Activated naive CD8-positive, alpha-beta T cell treated with anti-CD3 and anti-CD28 coated beads, Interleukin-2, amount 50 U/mL, for 24 hours (primary cell): ENCODE measurements around the gene SFI1.
"Not testable (repeated sequence)": the region's sequence is repeated elsewhere in the genome, so short reads cannot be mapped to it uniquely, and the experiment has no call there.

ENCODE experiments used
- ATAC-seq: fragments of 150-1000 bp; cut with Tn5 transposase; one replicate; pipeline ENCODE4 v1.10.0; 2021
- DNase-seq: peaks from one replicate; pipeline ENCODE4 v3.0.0; 2021
- H3K27ac Mint-ChIP-seq: one replicate; pipeline ENCODE4 v1.8.0; 2021; ENCODE audit warnings: mild to moderate bottlenecking, mixed read lengths
- H3K27me3 Mint-ChIP-seq: one replicate; pipeline ENCODE4 v1.8.0; 2021; ENCODE audit warnings: mixed read lengths
- H3K36me3 Mint-ChIP-seq: one replicate; pipeline ENCODE4 v1.8.0; 2021; ENCODE audit warnings: low read depth, mixed read lengths
- H3K4me1 Mint-ChIP-seq: one replicate; pipeline ENCODE4 v1.8.0; 2021; ENCODE audit warnings: mixed read lengths
- H3K4me3 Mint-ChIP-seq: one replicate; pipeline ENCODE4 v1.8.0; 2021; ENCODE audit warnings: mild to moderate bottlenecking, moderate library complexity, mixed read lengths
- H3K9me3 Mint-ChIP-seq: one replicate; pipeline ENCODE4 v1.8.0; 2021; ENCODE audit warnings: mixed read lengths

The SFI1 gene

GRCh38 chr22:31651664-31652063, 155.3 kb downstream of the SFI1 start:
- H3K27ac Mint-ChIP-seq = peak overlapping the region; percentile 27
- no peak overlapping the region for H3K4me3 Mint-ChIP-seq

GRCh38 chr22:31652088-31652487, 155.8 kb downstream of the SFI1 start:
- Mint-ChIP-seq H3K27me3 (no peaks in the 10 kb centered on the region), H3K36me3 (peaks cover 26% of the 10 kb centered on the region), H3K27ac (no peak overlapping the region), H3K9me3 (no peaks in the 10 kb centered on the region), H3K4me1 (peaks cover 46% of the 10 kb centered on the region), H3K4me3 (no peak overlapping the region)
- no peak for DNase-seq
- ATAC-seq = no peak

More at GRCh38 chr22:31651664-31652063, 155.3 kb downstream of the SFI1 start:
- Mint-ChIP-seq H3K36me3 (peaks cover 30% of the 10 kb centered on the region), H3K27me3 (no peaks in the 10 kb centered on the region), H3K9me3 (no peaks in the 10 kb centered on the region), H3K4me1 (peaks cover 50% of the 10 kb centered on the region)
- ATAC-seq = no peak
- DNase-seq = no peak

- Mint-ChIP-seq H3K4me3 (no peak overlapping the region), H3K36me3 (peaks cover 18% of the 10 kb centered on the region), H3K27me3 (no peaks in the 10 kb centered on the region), H3K4me1 (peaks cover 36% of the 10 kb centered on the region), H3K27ac (no peak overlapping the region), H3K9me3 (no peaks in the 10 kb centered on the region)
- ATAC-seq (no peak), DNase-seq (no peak)
Observed at GRCh38 chr22:31652911-31653684, 156.8 kb downstream of the SFI1 start.

GRCh38 chr22:31653944-31654343, 157.6 kb downstream of the SFI1 start:
- H3K27ac Mint-ChIP-seq = peak overlapping the region; percentile 29
- H3K36me3 Mint-ChIP-seq = peaks cover 12% of the 10 kb centered on the region
- DNase-seq (no peak), ATAC-seq (no peak)
- H3K4me1 Mint-ChIP-seq = peaks cover 37% of the 10 kb centered on the region
- H3K27me3 Mint-ChIP-seq = no peaks in the 10 kb centered on the region
- H3K4me3 Mint-ChIP-seq = no peak overlapping the region
- H3K9me3 Mint-ChIP-seq = no peaks in the 10 kb centered on the region

DNA sequence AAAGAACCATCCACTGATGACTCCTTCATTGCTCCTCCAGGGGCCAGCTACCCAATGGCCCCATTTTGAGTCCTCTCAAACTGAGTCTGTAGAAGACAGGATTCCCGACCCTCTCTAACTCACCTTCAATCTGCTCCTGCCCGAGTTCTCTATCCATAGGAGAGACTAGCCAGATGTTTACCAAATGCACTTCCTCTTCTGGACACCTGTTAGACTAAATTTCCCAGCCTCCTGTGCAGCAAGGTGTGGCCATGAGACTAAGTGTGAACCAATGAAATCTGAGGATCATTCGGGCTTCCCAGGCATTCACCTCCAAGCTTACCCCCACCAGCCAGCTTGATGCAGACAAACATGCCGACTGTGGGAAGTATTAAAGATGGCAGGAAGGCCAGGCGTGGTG, 158.1 kb downstream of the SFI1 start:
- Mint-ChIP-seq H3K27ac (no peak overlapping the region), H3K4me3 (no peak overlapping the region), H3K36me3 (peaks cover 13% of the 10 kb centered on the region)

DNA sequence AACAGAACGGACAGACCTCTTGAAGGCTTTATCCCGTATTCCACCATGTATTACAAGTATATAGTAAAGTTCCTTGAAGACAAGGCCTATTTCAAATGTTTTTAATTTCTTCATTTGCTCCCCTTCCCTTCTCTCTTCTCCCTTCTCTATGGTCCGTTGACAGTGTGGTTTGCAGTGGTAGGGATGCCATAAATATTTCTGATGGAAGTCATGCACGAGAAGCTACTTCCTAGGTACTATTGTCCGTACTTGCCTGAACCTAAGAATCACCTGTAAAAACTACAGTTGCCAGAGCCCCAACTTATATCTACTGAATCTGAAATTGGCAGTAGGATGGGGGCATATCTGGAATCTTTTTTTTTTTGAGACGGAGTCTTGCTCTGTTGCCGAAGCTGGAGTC, 162.9 kb downstream of the SFI1 start:
- Mint-ChIP-seq H3K27me3 (no peaks in the 10 kb centered on the region), H3K36me3 (peaks cover 9% of the 10 kb centered on the region), H3K27ac (no peak overlapping the region), H3K9me3 (no peaks in the 10 kb centered on the region), H3K4me3 (no peak overlapping the region), H3K4me1 (peaks cover 33% of the 10 kb centered on the region)
- DNase-seq = no peak
- ATAC-seq = no peak

More for the DNA sequence above, 158.1 kb downstream of the SFI1 start:
- Mint-ChIP-seq H3K9me3 (no peaks in the 10 kb centered on the region), H3K27me3 (no peaks in the 10 kb centered on the region), H3K4me1 (peaks cover 40% of the 10 kb centered on the region)
- no peak for ATAC-seq
- DNase-seq = no peak

DNA sequence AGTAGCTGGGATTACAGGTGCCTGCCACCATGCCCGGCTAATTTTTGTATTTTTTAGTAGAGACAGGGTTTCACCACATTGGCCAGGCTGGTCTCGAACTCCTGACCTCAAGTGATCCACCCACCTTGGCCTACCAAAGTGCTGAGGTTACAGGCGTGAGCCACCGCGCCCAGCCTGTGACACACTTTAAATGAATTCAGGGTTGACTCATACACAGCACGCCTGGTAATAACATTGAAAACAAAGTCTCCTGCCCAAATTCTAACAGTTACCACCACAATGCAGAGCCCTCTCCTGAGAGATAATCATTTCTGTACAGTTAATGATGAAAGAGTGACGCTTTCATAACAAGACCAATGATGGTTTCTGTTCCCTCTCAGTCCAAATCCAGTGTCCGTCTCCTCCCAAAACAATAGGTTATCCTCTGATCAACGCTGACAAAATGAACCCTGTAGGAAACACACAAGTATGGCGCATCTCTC, 164.6 kb downstream of the SFI1 start:
- ATAC-seq = peak; percentile 61
- not testable (repeated sequence) for H3K9me3 Mint-ChIP-seq, H3K27me3 Mint-ChIP-seq, H3K36me3 Mint-ChIP-seq
- peak; percentile 36 for DNase-seq
- peak overlapping the region; percentile 95 for H3K27ac Mint-ChIP-seq
- peak overlapping the region; percentile 98 for H3K4me3 Mint-ChIP-seq
- H3K4me1 Mint-ChIP-seq = peaks cover 33% of the 10 kb centered on the region

DNA sequence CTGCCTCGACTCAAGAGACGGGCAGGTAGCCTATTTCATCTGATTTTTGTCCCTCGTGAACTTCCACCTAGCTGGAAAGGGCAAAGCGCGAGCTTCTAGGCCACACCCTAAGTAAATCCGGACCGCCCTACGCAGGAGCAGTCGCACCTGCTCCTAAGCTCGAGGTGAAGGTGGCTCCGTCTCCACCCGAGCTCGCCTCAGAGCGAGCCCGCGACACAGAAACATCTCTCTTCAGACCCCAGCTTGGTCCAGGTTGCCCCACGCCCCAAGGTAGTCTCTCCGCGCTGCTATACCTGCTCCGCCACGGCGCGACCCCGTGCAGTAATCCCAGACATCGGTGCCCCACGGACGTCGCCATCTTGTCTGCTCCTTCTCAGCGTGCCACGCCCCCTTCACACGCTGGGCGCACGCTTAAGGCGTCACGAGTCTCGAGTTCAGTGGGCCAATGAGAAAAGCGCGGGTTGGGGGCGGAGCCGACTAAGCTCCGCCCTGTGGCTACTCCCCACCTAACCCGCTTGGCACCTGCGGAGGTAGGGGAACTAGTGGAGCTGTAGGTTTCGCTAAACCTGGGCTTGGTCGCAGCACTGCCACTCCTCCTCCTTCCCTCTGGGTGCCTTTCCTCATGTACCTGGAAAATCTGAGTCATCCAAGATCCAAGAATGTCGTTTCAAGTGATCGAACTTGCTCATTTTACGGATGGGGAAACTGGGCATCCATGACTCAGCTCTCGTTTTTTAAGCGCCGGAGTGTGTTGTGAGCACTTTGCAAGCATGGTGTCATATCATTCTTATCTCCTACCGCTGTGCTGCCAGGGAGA, 165.7 kb downstream of the SFI1 start, which contains the start of gene PISD:
Gene PISD (minus strand): TSS at position 365 of the 817 bp plus-strand sequence. CDS start 7 bp downstream, at position 358.
- peak; percentile 87 for ATAC-seq
- peak; percentile 96 for DNase-seq
- peaks cover 33% of the 10 kb centered on the region for H3K4me1 Mint-ChIP-seq
- no peaks in the 10 kb centered on the region for H3K9me3 Mint-ChIP-seq
- H3K27ac Mint-ChIP-seq = peak within 1 kb of the TSS; percentile 95
- H3K4me3 Mint-ChIP-seq = peak within 1 kb of the TSS; percentile 98
- peaks cover 8% of the 10 kb centered on the region for H3K36me3 Mint-ChIP-seq
- H3K27me3 Mint-ChIP-seq = no peaks in the 10 kb centered on the region

DNA sequence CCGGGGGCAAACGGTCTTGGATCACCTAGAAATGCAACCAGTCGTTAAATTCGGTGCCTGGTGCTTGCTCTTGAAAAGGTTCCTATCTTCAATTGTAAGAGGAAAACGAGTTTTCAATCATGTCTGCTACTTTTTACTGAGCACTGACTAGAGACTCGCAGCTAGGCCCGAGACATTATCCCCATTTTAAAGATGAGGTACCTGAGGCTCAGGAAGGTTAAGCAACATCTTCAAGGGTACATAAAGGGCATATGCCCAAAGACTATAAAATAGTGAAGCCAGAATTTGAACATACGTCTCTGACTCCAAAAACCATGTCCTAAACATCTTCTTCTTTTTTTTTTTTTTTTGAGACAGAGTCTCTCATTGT, 166.3 kb downstream of the SFI1 start:
- H3K4me3 Mint-ChIP-seq = peak overlapping the region; percentile 98
- DNase-seq (no peak), ATAC-seq (no peak)
- peaks cover 33% of the 10 kb centered on the region for H3K4me1 Mint-ChIP-seq
- H3K36me3 Mint-ChIP-seq = peaks cover 8% of the 10 kb centered on the region
- no peaks in the 10 kb centered on the region for H3K9me3 Mint-ChIP-seq
- H3K27ac Mint-ChIP-seq = peak overlapping the region; percentile 95
- no peaks in the 10 kb centered on the region for H3K27me3 Mint-ChIP-seq
